Measurements from ENCODE around the gene EFCAB13.
"Not testable (repeated sequence)": the region's sequence is repeated elsewhere in the genome, so short reads cannot be mapped to it uniquely, and the experiment has no call there.

EFCAB13 gene

GRCh38 chr17:47358652-47359051 is 34.9 kb downstream of the EFCAB13 start:
- no peak overlapping the region for H3K4me3 ChIP-seq (ENCODE audit: low read length)
- no peaks in the 10 kb centered on the region for H3K36me3 ChIP-seq (ENCODE audit: insufficient read depth, low read length)
- H3K27me3 ChIP-seq (ENCODE audit: control insufficient read depth, insufficient read depth, low read length): no peaks in the 10 kb centered on the region
- no peaks in the 10 kb centered on the region for H3K9me3 ChIP-seq (replicated peaks; ENCODE audit: low read length)
- no peak overlapping the region for H3K9ac ChIP-seq (ENCODE audit: low read depth, low read length)
- no peaks in the 10 kb centered on the region for H3K4me1 ChIP-seq (ENCODE audit: control insufficient read depth, insufficient read depth, low read length)
- H3K4me2 ChIP-seq (ENCODE audit: low read length): no peak overlapping the region

- no peaks in the 10 kb centered on the region for H3K4me1 ChIP-seq (ENCODE audit: control insufficient read depth, insufficient read depth, low read length)
- no peaks in the 10 kb centered on the region for H3K9me3 ChIP-seq (replicated peaks; ENCODE audit: low read length)
- H3K27me3 ChIP-seq (ENCODE audit: control insufficient read depth, insufficient read depth, low read length): no peaks in the 10 kb centered on the region
- no peaks in the 10 kb centered on the region for H3K36me3 ChIP-seq (ENCODE audit: insufficient read depth, low read length)
- H3K4me3 ChIP-seq (ENCODE audit: low read length): no peak overlapping the region
- H3K9ac ChIP-seq (ENCODE audit: low read depth, low read length): no peak overlapping the region
- no peak overlapping the region for H3K4me2 ChIP-seq (ENCODE audit: low read length)
Measured at GRCh38 chr17:47363171-47363570, 39.4 kb downstream of the EFCAB13 start.

GRCh38 chr17:47367257-47367656 is 43.5 kb downstream of the EFCAB13 start:
- no peak overlapping the region for H3K4me3 ChIP-seq (ENCODE audit: low read length)

GRCh38 chr17:47368262-47368661 is 44.5 kb downstream of the EFCAB13 start:
- Histone ChIP-seq H3K4me1 (ENCODE audit: control insufficient read depth, insufficient read depth, low read length) (no peaks in the 10 kb centered on the region), H3K4me2 (ENCODE audit: low read length) (no peak overlapping the region), H3K36me3 (ENCODE audit: insufficient read depth, low read length) (no peaks in the 10 kb centered on the region), H3K27me3 (ENCODE audit: control insufficient read depth, insufficient read depth, low read length) (no peaks in the 10 kb centered on the region), H3K9ac (ENCODE audit: low read depth, low read length) (no peak overlapping the region), H3K4me3 (ENCODE audit: low read length) (no peak overlapping the region), H3K9me3 (replicated peaks; ENCODE audit: low read length) (peaks cover 5% of the 10 kb centered on the region)

More at GRCh38 chr17:47367257-47367656, 43.5 kb downstream of the EFCAB13 start:
- Histone ChIP-seq H3K4me1 (ENCODE audit: control insufficient read depth, insufficient read depth, low read length) (no peaks in the 10 kb centered on the region), H3K36me3 (ENCODE audit: insufficient read depth, low read length) (no peaks in the 10 kb centered on the region), H3K27me3 (ENCODE audit: control insufficient read depth, insufficient read depth, low read length) (no peaks in the 10 kb centered on the region), H3K9me3 (replicated peaks; ENCODE audit: low read length) (peaks cover 1% of the 10 kb centered on the region), H3K9ac (ENCODE audit: low read depth, low read length) (no peak overlapping the region), H3K4me2 (ENCODE audit: low read length) (no peak overlapping the region)

- not testable (repeated sequence) for H3K4me2 ChIP-seq (ENCODE audit: low read length); H3K36me3 ChIP-seq (ENCODE audit: insufficient read depth, low read length); H3K4me1 ChIP-seq (ENCODE audit: control insufficient read depth, insufficient read depth, low read length); H3K9ac ChIP-seq (ENCODE audit: low read depth, low read length); H3K4me3 ChIP-seq (ENCODE audit: low read length); H3K27me3 ChIP-seq (ENCODE audit: control insufficient read depth, insufficient read depth, low read length); H3K9me3 ChIP-seq (replicated peaks; ENCODE audit: low read length)
Measured at GRCh38 chr17:47370899-47371298, 47.1 kb downstream of the EFCAB13 start.

DNA sequence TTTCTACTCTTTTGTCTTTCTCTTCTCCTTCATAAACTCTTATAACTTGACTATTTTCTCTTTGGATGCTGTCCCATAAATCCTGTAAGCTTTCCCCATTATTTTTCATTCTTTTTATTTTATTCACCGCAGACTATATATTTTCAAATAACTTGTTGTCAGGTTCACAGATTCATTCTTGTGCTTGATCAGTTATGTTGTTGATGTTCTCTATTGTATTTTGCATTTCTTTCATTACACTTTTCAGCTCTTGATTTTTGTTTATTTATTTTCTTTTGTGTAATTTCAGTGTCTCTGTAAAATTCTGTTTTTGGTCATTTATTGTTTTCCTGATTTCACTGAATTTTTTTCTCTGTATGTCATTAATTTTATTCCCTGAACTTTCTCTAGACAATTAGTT is 49.2 kb downstream of the EFCAB13 start:
- Histone ChIP-seq H3K4me2 (ENCODE audit: low read length) (no peak overlapping the region), H3K4me3 (ENCODE audit: low read length) (no peak overlapping the region), H3K9ac (ENCODE audit: low read depth, low read length) (no peak overlapping the region), H3K27me3 (ENCODE audit: control insufficient read depth, insufficient read depth, low read length) (no peaks in the 10 kb centered on the region), H3K4me1 (ENCODE audit: control insufficient read depth, insufficient read depth, low read length) (no peaks in the 10 kb centered on the region), H3K9me3 (replicated peaks; ENCODE audit: low read length) (peaks cover 5% of the 10 kb centered on the region), H3K36me3 (ENCODE audit: insufficient read depth, low read length) (no peaks in the 10 kb centered on the region)

- Histone ChIP-seq H3K4me3 (ENCODE audit: low read length) (no peak overlapping the region), H3K9me3 (replicated peaks; ENCODE audit: low read length) (peaks cover 5% of the 10 kb centered on the region), H3K36me3 (ENCODE audit: insufficient read depth, low read length) (no peaks in the 10 kb centered on the region), H3K9ac (ENCODE audit: low read depth, low read length) (no peak overlapping the region), H3K4me2 (ENCODE audit: low read length) (no peak overlapping the region), H3K27me3 (ENCODE audit: control insufficient read depth, insufficient read depth, low read length) (no peaks in the 10 kb centered on the region), H3K4me1 (ENCODE audit: control insufficient read depth, insufficient read depth, low read length) (no peaks in the 10 kb centered on the region)
Measured at GRCh38 chr17:47376247-47376646, 52.5 kb downstream of the EFCAB13 start.

DNA sequence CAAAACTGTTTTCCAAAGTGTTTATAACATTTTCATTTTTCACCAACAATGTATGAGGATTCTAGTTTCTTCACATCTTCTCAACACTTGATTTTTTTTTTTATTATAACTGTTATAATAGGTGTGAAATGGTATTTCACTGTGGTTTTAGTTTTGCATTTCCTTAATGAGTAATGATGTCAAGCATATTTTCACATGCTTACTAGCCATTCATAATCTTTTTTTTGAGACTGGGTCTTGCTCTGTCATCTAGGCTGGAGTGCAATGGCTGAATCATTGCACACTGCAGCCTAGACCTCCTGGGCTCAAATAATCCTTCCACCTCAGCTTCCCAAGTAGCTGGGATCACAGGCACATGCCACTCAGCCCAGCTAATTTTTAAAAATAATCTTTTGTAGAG is 65.1 kb downstream of the EFCAB13 start:
- Histone ChIP-seq H3K27me3 (ENCODE audit: control insufficient read depth, insufficient read depth, low read length) (no peaks in the 10 kb centered on the region), H3K9ac (ENCODE audit: low read depth, low read length) (no peak overlapping the region), H3K4me2 (ENCODE audit: low read length) (no peak overlapping the region), H3K36me3 (ENCODE audit: insufficient read depth, low read length) (no peaks in the 10 kb centered on the region), H3K4me1 (ENCODE audit: control insufficient read depth, insufficient read depth, low read length) (no peaks in the 10 kb centered on the region), H3K4me3 (ENCODE audit: low read length) (no peak overlapping the region), H3K9me3 (replicated peaks; ENCODE audit: low read length) (no peaks in the 10 kb centered on the region)

DNA sequence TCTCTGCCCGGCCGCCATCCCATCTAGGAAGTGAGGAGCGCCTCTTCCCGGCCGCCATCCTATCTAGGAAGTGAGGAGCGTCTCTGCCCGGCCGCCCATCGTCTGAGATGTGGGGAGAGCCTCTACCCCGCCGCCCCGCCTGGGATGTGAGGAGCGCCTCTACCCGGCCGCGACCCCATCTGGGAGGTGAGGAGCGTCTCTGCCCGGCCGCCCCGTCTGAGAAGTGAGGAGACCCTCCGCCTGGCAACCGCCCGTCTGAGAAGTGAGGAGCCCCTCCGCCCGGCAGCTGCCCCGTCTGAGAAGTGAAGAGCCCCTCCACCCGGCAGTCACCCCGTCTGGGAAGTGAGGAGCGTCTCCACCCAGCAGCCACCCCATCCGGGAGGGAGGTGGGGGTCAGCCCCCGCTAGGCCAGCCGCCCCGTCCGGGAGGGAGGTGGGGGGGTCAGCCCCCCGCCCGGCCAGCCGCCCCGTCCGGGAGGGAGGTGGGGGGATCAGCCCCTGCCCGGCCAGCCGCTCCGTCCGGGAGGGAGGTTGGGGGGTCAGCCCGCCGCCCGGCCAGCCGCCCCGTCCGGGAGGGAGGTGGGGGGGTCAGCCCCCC is 73.9 kb downstream of the EFCAB13 start:
- not testable (repeated sequence) for H3K9ac ChIP-seq (ENCODE audit: low read depth, low read length); H3K36me3 ChIP-seq (ENCODE audit: insufficient read depth, low read length); H3K9me3 ChIP-seq (replicated peaks; ENCODE audit: low read length); H3K4me1 ChIP-seq (ENCODE audit: control insufficient read depth, insufficient read depth, low read length); H3K27me3 ChIP-seq (ENCODE audit: control insufficient read depth, insufficient read depth, low read length); H3K4me3 ChIP-seq (ENCODE audit: low read length); H3K4me2 ChIP-seq (ENCODE audit: low read length)

DNA sequence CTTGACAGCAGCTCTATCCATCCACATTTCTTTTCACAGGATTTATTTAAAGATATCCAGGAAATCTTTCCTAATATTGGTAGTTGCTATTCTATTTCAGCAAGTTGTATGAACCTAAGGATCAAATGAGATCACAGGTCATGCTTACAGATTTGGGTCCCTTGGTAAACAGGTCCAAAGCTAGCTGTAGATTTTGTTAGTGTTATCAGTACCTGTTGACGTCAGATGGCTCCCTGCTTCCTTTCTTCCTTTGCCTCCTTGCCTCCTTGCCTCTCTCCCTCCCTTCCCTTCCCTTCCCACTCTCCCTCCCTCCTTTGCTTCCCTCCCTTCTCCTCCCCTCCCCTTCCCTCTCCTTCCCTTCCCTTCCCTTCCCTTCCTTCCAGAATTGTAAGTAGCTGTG is 76.6 kb downstream of the EFCAB13 start:
- H3K9me3 ChIP-seq (replicated peaks; ENCODE audit: low read length): no peaks in the 10 kb centered on the region
- no peak overlapping the region for H3K4me2 ChIP-seq (ENCODE audit: low read length)
- H3K27me3 ChIP-seq (ENCODE audit: control insufficient read depth, insufficient read depth, low read length): no peaks in the 10 kb centered on the region
- H3K9ac ChIP-seq (ENCODE audit: low read depth, low read length): no peak overlapping the region
- no peaks in the 10 kb centered on the region for H3K36me3 ChIP-seq (ENCODE audit: insufficient read depth, low read length)
- H3K4me3 ChIP-seq (ENCODE audit: low read length): no peak overlapping the region
- no peaks in the 10 kb centered on the region for H3K4me1 ChIP-seq (ENCODE audit: control insufficient read depth, insufficient read depth, low read length)

GRCh38 chr17:47401100-47401499 is 77.3 kb downstream of the EFCAB13 start:
- H3K4me2 ChIP-seq (ENCODE audit: low read length): no peak overlapping the region
- no peaks in the 10 kb centered on the region for H3K9me3 ChIP-seq (replicated peaks; ENCODE audit: low read length)
- H3K4me1 ChIP-seq (ENCODE audit: control insufficient read depth, insufficient read depth, low read length): no peaks in the 10 kb centered on the region
- H3K27me3 ChIP-seq (ENCODE audit: control insufficient read depth, insufficient read depth, low read length): no peaks in the 10 kb centered on the region
- no peak overlapping the region for H3K4me3 ChIP-seq (ENCODE audit: low read length)
- no peaks in the 10 kb centered on the region for H3K36me3 ChIP-seq (ENCODE audit: insufficient read depth, low read length)
- H3K9ac ChIP-seq (ENCODE audit: low read depth, low read length): no peak overlapping the region

GRCh38 chr17:47404006-47404405 is 80.3 kb downstream of the EFCAB13 start:
- Histone ChIP-seq H3K36me3 (ENCODE audit: insufficient read depth, low read length) (no peaks in the 10 kb centered on the region), H3K4me1 (ENCODE audit: control insufficient read depth, insufficient read depth, low read length) (no peaks in the 10 kb centered on the region), H3K27me3 (ENCODE audit: control insufficient read depth, insufficient read depth, low read length) (no peaks in the 10 kb centered on the region), H3K9ac (ENCODE audit: low read depth, low read length) (no peak overlapping the region), H3K4me2 (ENCODE audit: low read length) (no peak overlapping the region), H3K9me3 (replicated peaks; ENCODE audit: low read length) (no peaks in the 10 kb centered on the region), H3K4me3 (ENCODE audit: low read length) (no peak overlapping the region)
